WTC11 (cell line): ENCODE data around the gene CMTM7. TPM values are rescaled to one million over a fixed set of nuclear protein-coding genes. Genes with fewer than 3 reads are reported as not detected.

ENCODE experiments used
- ATAC-seq: fragments of 200-7000 bp; cut with Tn5 transposase; 2 replicates; pipeline ENCODE4 v1.10.0; 2021; ENCODE audit warnings: mild to moderate bottlenecking, moderate library complexity
- CTCF ChIA-PET: fragments of 300-600 bp; sonication (Branson Sonifier 250); formaldehyde crosslinking; loops from one replicate; lab custom pipeline; 2021; ENCODE audit warnings: antibody characterized with exemption; lab: Charles Lee
- POLR2A ChIA-PET: fragments of 350-600 bp; sonication (Branson Sonifier 250); formaldehyde crosslinking; loops from one replicate; lab custom pipeline; 2021; ENCODE audit warnings: antibody characterized with exemption; lab: Charles Lee
- DNase-seq: peaks from one replicate; pipeline ENCODE4 v3.0.0; 2021; ENCODE audit warnings: low spot score
- H3K27ac Mint-ChIP-seq: 2 replicates; pipeline ENCODE4 v1.8.0; 2021; ENCODE audit warnings: mixed read lengths
- H3K27me3 Mint-ChIP-seq: 2 replicates; pipeline ENCODE4 v1.8.0; 2021; ENCODE audit warnings: low read depth, mild to moderate bottlenecking, moderate library complexity, mixed read lengths
- H3K36me3 Mint-ChIP-seq: 2 replicates; pipeline ENCODE4 v1.8.0; 2021; ENCODE audit warnings: mixed read lengths
- H3K4me1 Mint-ChIP-seq: 2 replicates; pipeline ENCODE4 v1.8.0; 2022; ENCODE audit warnings: mixed read lengths
- H3K4me3 Mint-ChIP-seq: 2 replicates; pipeline ENCODE4 v1.8.0; 2021; ENCODE audit warnings: mild to moderate bottlenecking, moderate library complexity, mixed read lengths
- H3K9me3 Mint-ChIP-seq: 2 replicates; pipeline ENCODE4 v1.8.0; 2021; ENCODE audit warnings: mixed read lengths
- E2F4 ChIP-seq: sonication (generic); formaldehyde crosslinking; IDR thresholded peaks from 2 replicates; pipeline ENCODE4 v1.8.1; 2022; ENCODE audit warnings: low read depth, mild to moderate bottlenecking, moderate library complexity, missing genetic modification reagents, borderline replicate concordance
- ERG ChIP-seq: fragments of 250-450 bp; sonication (Bioruptor Pico); IDR thresholded peaks from 2 replicates; pipeline ENCODE4 v1.8.0; 2021; ENCODE audit warnings: mild to moderate bottlenecking
- ETV6 ChIP-seq: sonication (generic); formaldehyde crosslinking; IDR thresholded peaks from 2 replicates; pipeline ENCODE4 v1.8.1; 2022; ENCODE audit warnings: mild to moderate bottlenecking, missing genetic modification reagents
- KAT7 ChIP-seq: sonication (generic); formaldehyde crosslinking; IDR thresholded peaks from 2 replicates; pipeline ENCODE4 v1.8.1; 2023; ENCODE audit warnings: missing genetic modification reagents, mild to moderate bottlenecking, borderline replicate concordance
- MAX ChIP-seq: sonication (generic); formaldehyde crosslinking; IDR thresholded peaks from 2 replicates; pipeline ENCODE4 v1.8.0; 2022; ENCODE audit warnings: mild to moderate bottlenecking, missing genetic modification reagents
- NFE2L1 ChIP-seq: sonication (generic); formaldehyde crosslinking; IDR thresholded peaks from 2 replicates; pipeline ENCODE4 v1.8.1; 2023; ENCODE audit warnings: missing genetic modification reagents
- OVOL2 ChIP-seq: fragments of 250-450 bp; sonication (Bioruptor Pico); IDR thresholded peaks from 2 replicates; pipeline ENCODE4 v1.9.0; 2021; ENCODE audit warnings: mild to moderate bottlenecking, borderline replicate concordance
- total RNA-seq: library from RNA; stranded (reverse); gene quantifications from 3 replicates; pipeline ENCODE4 v1.2.3, GENCODE V29; 2021
- TF ChIP-seq, protein P1 (sequence below): sonication (generic); formaldehyde crosslinking; IDR thresholded peaks from 2 replicates; pipeline ENCODE4 v1.8.1; 2023; ENCODE audit warnings: mild to moderate bottlenecking, moderate library complexity, missing genetic modification reagents
- TF ChIP-seq, protein P2 (sequence below): sonication (generic); formaldehyde crosslinking; conservative IDR thresholded peaks from 2 replicates; pipeline ENCODE4 v1.8.1; 2022; ENCODE audit warnings: mild to moderate bottlenecking, missing genetic modification reagents
- TF ChIP-seq, protein P3 (sequence below): sonication (generic); formaldehyde crosslinking; IDR thresholded peaks from 2 replicates; pipeline ENCODE4 v1.8.1; 2022; ENCODE audit warnings: mild to moderate bottlenecking, missing genetic modification reagents, moderate library complexity, borderline replicate concordance
- TF ChIP-seq, protein P4 (sequence below): sonication (generic); formaldehyde crosslinking; IDR thresholded peaks from 2 replicates; pipeline ENCODE4 v1.8.1; 2023; ENCODE audit warnings: mild to moderate bottlenecking, missing genetic modification reagents, borderline replicate concordance
- TF ChIP-seq, protein P5 (sequence below): fragments of 250-450 bp; sonication (Bioruptor Pico); conservative IDR thresholded peaks from 2 replicates; pipeline ENCODE4 v1.9.0; 2021; ENCODE audit warnings: mild to moderate bottlenecking

Gene CMTM7
- total RNA-seq, 1 experiment from 2014 or later = 23.4 TPM

DNA sequence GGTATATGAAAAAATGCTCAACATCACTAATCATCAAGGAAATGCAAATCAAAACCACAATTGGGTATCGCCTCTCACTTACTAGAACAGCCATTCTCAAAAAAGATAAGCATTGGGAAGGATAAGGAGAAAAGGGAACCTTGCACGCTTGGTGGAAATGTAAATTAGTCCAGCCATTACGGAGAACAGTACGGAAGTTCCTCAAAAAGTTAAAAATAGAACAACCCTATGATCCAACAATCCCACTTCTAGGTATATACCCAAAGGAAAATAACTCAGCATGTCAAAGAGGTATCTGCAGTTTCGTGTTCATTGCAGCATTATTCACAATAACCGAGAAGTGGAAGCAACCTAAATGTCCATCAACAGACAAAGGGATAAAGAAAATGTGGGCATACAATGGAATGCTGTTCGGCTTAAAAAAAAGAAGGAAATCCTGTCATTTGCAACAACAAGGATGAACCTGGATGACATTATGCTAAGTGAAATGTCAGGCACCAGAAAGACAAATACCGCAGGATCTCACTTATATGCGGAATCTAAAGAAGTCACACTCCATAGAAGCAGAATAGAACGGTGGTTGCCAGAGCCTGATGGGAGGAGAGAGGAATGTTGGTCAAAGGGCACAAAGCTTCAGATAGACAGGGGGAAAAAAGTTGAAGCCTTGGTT is 11.7 kb upstream of the CMTM7 start (continued):
- TF ChIP-seq, protein P1, sequence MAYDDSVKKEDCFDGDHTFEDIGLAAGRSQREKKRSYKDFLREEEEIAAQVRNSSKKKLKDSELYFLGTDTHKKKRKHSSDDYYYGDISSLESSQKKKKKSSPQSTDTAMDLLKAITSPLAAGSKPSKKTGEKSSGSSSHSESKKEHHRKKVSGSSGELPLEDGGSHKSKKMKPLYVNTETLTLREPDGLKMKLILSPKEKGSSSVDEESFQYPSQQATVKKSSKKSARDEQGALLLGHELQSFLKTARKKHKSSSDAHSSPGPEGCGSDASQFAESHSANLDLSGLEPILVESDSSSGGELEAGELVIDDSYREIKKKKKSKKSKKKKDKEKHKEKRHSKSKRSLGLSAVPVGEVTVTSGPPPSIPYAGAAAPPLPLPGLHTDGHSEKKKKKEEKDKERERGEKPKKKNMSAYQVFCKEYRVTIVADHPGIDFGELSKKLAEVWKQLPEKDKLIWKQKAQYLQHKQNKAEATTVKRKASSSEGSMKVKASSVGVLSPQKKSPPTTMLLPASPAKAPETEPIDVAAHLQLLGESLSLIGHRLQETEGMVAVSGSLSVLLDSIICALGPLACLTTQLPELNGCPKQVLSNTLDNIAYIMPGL (CRISPR knock-in tag) = no peak
- TF ChIP-seq E2F4 (CRISPR knock-in tag) = no peak
- no peak for TF ChIP-seq KAT7 (CRISPR knock-in tag)
- TF ChIP-seq, protein P2, sequence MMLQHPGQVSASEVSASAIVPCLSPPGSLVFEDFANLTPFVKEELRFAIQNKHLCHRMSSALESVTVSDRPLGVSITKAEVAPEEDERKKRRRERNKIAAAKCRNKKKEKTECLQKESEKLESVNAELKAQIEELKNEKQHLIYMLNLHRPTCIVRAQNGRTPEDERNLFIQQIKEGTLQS (CRISPR knock-in tag) = no peak
- no peak for TF ChIP-seq OVOL2 (CRISPR knock-in tag)

GRCh38 chr3:32381922-32382321 is 9.7 kb upstream of the CMTM7 start:
- ATAC-seq (no peak), DNase-seq (no peak)
- ChIA-PET POLR2A (no interaction called here), CTCF (interaction anchor here (2.3 kb wide), 1 partner anchor 86 kb away, joined by 9 read pairs; no protein-coding TSS in a partner anchor)
- Mint-ChIP-seq H3K27me3 (no peaks in the 10 kb centered on the region), H3K4me1 (peaks cover 7% of the 10 kb centered on the region), H3K9me3 (no peaks in the 10 kb centered on the region), H3K36me3 (no peaks in the 10 kb centered on the region), H3K4me3 (no peak overlapping the region), H3K27ac (no peak overlapping the region)
- TF ChIP-seq, protein P3, sequence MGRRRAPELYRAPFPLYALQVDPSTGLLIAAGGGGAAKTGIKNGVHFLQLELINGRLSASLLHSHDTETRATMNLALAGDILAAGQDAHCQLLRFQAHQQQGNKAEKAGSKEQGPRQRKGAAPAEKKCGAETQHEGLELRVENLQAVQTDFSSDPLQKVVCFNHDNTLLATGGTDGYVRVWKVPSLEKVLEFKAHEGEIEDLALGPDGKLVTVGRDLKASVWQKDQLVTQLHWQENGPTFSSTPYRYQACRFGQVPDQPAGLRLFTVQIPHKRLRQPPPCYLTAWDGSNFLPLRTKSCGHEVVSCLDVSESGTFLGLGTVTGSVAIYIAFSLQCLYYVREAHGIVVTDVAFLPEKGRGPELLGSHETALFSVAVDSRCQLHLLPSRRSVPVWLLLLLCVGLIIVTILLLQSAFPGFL (CRISPR knock-in tag) = no peak
- TF ChIP-seq ERG = no peak

DNA sequence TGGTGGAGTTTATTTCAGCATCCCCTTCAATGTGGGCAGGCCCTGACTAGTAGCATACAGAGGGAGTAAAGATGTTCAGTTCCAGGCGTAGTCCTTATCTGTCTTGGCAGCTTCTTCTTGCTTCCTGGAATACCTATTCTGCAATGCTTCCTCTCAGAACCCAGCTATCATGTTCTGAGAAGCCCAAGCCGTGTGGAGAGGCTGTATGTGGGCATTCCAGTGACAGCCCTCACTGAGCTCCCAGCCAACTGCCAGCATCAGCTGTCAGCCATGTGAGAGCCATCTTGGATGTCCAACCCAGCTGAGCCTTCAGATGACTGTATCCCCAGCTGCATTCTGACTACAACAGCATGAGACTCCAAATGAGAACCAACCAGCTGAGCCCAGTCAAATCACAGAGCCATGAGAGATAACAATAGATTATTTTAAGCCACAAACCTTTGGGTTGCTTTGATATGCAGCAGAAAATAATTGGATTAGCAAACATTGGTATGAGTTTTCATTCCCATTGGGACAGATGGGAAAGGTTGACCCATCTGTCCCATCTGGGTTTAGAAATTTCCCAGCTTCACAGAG is 8.4 kb upstream of the CMTM7 start:
- DNase-seq (no peak), ATAC-seq (no peak)
- H3K27ac Mint-ChIP-seq = no peak overlapping the region
- no peak for TF ChIP-seq NFE2L1 (CRISPR knock-in tag)
- no peaks in the 10 kb centered on the region for H3K9me3 Mint-ChIP-seq
- peaks cover 7% of the 10 kb centered on the region for H3K4me1 Mint-ChIP-seq
- H3K27me3 Mint-ChIP-seq = no peaks in the 10 kb centered on the region
- no peaks in the 10 kb centered on the region for H3K36me3 Mint-ChIP-seq
- no peak overlapping the region for H3K4me3 Mint-ChIP-seq
- CTCF ChIA-PET = interaction anchor here (0.6 to 2.3 kb wide), 4 partner anchors 9 to 206 kb away, joined by 3 to 9 read pairs (median 5); no protein-coding TSS in a partner anchor
- POLR2A ChIA-PET = no interaction called here

DNA sequence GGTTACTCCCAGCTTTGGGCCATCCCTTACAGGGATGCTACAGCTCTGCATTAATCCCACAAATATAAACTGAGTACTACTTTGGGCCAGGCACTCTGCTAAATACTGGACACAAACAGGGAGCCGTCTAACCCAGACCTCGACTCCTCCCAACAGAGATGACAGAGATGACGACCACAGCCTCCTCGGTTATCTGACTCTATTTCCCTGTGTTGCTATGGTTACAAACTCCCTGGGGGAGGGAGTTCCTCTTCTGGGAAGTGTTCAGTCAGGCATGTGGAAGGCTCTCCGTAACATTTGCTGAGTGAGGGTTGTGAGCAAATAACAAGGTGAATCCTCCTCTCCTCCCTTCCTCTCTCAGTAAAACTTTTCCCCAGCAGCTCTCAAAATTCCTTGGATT is 6.7 kb upstream of the CMTM7 start:
- H3K27ac Mint-ChIP-seq = no peak overlapping the region
- H3K27me3 Mint-ChIP-seq = no peaks in the 10 kb centered on the region; the same call in 1 of the 2 replicates
- peaks cover 7% of the 10 kb centered on the region for H3K4me1 Mint-ChIP-seq
- no peak overlapping the region for H3K4me3 Mint-ChIP-seq
- TF ChIP-seq ETV6 (CRISPR knock-in tag) (no peak), MAX (CRISPR knock-in tag) (no peak)
- TF ChIP-seq, protein P4, sequence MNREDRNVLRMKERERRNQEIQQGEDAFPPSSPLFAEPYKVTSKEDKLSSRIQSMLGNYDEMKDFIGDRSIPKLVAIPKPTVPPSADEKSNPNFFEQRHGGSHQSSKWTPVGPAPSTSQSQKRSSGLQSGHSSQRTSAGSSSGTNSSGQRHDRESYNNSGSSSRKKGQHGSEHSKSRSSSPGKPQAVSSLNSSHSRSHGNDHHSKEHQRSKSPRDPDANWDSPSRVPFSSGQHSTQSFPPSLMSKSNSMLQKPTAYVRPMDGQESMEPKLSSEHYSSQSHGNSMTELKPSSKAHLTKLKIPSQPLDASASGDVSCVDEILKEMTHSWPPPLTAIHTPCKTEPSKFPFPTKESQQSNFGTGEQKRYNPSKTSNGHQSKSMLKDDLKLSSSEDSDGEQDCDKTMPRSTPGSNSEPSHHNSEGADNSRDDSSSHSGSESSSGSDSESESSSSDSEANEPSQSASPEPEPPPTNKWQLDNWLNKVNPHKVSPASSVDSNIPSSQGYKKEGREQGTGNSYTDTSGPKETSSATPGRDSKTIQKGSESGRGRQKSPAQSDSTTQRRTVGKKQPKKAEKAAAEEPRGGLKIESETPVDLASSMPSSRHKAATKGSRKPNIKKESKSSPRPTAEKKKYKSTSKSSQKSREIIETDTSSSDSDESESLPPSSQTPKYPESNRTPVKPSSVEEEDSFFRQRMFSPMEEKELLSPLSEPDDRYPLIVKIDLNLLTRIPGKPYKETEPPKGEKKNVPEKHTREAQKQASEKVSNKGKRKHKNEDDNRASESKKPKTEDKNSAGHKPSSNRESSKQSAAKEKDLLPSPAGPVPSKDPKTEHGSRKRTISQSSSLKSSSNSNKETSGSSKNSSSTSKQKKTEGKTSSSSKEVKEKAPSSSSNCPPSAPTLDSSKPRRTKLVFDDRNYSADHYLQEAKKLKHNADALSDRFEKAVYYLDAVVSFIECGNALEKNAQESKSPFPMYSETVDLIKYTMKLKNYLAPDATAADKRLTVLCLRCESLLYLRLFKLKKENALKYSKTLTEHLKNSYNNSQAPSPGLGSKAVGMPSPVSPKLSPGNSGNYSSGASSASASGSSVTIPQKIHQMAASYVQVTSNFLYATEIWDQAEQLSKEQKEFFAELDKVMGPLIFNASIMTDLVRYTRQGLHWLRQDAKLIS (CRISPR knock-in tag) = no peak
- TF ChIP-seq, protein P5, sequence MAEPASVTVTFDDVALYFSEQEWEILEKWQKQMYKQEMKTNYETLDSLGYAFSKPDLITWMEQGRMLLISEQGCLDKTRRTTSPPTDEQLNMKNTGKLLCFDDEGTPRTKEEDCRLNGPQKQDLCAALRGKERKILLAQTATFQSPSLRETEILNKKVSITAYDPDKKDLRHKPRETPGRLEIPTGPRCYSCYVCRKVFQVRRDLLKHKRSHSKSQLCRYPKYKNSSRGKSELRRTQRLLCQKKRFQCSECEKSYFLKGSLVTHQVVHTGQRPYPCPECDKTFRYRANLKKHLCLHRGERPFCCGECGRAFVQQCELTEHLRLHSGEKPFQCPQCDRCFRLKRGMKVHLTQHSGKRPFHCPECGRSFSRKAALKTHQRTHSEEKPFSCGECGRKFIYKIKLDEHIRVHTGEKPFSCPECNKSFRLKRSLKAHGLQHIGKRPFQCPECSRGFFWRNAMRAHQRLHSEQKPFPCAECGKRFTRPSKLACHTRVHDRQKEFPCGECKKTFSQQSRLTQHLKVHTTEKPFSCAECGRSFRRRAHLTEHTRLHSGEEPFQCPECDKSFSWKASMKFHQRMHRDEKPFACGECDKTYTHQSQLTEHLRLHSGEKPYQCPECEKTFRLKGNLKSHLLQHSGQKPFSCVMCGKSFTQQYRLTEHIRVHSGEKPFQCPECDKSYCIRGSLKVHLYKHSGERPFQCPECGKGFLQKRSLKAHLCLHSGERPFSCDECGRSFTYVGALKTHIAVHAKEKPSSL (CRISPR knock-in tag) = no peak
- TF ChIP-seq, protein P2 (CRISPR knock-in tag) = no peak
- H3K9me3 Mint-ChIP-seq = no peaks in the 10 kb centered on the region
- no peaks in the 10 kb centered on the region for H3K36me3 Mint-ChIP-seq
- DNase-seq (no peak), ATAC-seq (peak; percentile 59)
- ChIA-PET CTCF (interaction anchor here (1.4 kb wide), 1 partner anchor 10 kb away, joined by 5 read pairs; no protein-coding TSS in a partner anchor), POLR2A (no interaction called here)
